HG03354 (cell line): ENCODE results near the gene FOCAD.
"Not testable (repeated sequence)": the region's sequence is repeated elsewhere in the genome, so short reads cannot be mapped to it uniquely, and the experiment has no call there.

ENCODE experiments used
- ATAC-seq: cut with Tn5 transposase; IDR thresholded peaks from one replicate; pipeline ENCODE4 v1.9.1; 2021; ENCODE audit warnings: mild to moderate bottlenecking; ENCODE audit not compliant: unreplicated experiment, poor library complexity, severe bottlenecking

The FOCAD gene

GRCh38 chr9:20684035-20684874, at the start of gene FOCAD:
FOCAD (plus strand) TSS chr9:20684259; CDS start chr9:20715354, 31,095 bp downstream.
- peak; percentile 98 for ATAC-seq

GRCh38 chr9:20634895-20635294, 49.2 kb upstream of the FOCAD start:
- ATAC-seq, result no peak

- ATAC-seq, result no peak
Measured at GRCh38 chr9:20636888-20637440, 47.1 kb upstream of the FOCAD start.

GRCh38 chr9:20640331-20641187, 43.5 kb upstream of the FOCAD start:
- peak; percentile 90 for ATAC-seq

GRCh38 chr9:20642045-20642444, 42.0 kb upstream of the FOCAD start:
- no peak for ATAC-seq

- ATAC-seq, result no peak
Measured at GRCh38 chr9:20643660-20644059, 40.4 kb upstream of the FOCAD start.

GRCh38 chr9:20646656-20647055, 37.4 kb upstream of the FOCAD start:
- ATAC-seq, result no peak

GRCh38 chr9:20649381-20649780, 34.7 kb upstream of the FOCAD start:
- ATAC-seq, result no peak

GRCh38 chr9:20650313-20650712, 33.7 kb upstream of the FOCAD start:
- ATAC-seq, result no peak

- ATAC-seq, result no peak
Measured at GRCh38 chr9:20650750-20651299, 33.2 kb upstream of the FOCAD start.

GRCh38 chr9:20651939-20652338, 32.1 kb upstream of the FOCAD start:
- no peak for ATAC-seq

- not testable (repeated sequence) for ATAC-seq
Measured at GRCh38 chr9:20658246-20658667, 25.8 kb upstream of the FOCAD start.

GRCh38 chr9:20658677-20659473, 25.2 kb upstream of the FOCAD start:
- no peak for ATAC-seq

- ATAC-seq, result no peak
Measured at GRCh38 chr9:20659474-20659967, 24.5 kb upstream of the FOCAD start.

- ATAC-seq, result no peak
Measured at GRCh38 chr9:20662156-20662555, 21.9 kb upstream of the FOCAD start.

GRCh38 chr9:20663133-20663532, 20.9 kb upstream of the FOCAD start:
- ATAC-seq, result no peak

GRCh38 chr9:20664501-20664900, 19.6 kb upstream of the FOCAD start:
- ATAC-seq, result no peak

GRCh38 chr9:20670395-20670794, 13.7 kb upstream of the FOCAD start:
- no peak for ATAC-seq

- ATAC-seq, result no peak
Measured at GRCh38 chr9:20671635-20672034, 12.4 kb upstream of the FOCAD start.
